ENCODE measurements around the gene LY6G5B.

The LY6G5B gene

DNA sequence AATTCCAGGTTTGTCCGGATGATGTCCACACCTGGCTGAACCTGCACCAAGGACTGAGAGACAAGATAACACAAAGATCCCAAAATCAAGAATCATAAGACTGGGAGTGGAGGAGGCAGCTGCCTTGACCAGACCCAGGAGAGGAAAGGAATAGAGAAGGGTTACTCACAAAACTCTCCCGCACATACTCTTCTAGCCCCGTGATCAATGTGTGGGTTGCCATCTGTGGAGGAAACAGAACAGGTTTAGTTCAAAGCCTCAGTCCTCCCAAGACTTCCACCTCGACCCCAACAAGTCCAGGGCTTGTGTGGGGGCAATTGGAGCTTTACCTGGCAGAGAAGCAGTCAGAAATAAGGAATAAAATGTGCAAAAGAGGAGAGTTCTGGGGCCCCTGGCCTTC is 28.4 kb upstream of the LY6G5B start:
- no peak for DNase-seq

DNA sequence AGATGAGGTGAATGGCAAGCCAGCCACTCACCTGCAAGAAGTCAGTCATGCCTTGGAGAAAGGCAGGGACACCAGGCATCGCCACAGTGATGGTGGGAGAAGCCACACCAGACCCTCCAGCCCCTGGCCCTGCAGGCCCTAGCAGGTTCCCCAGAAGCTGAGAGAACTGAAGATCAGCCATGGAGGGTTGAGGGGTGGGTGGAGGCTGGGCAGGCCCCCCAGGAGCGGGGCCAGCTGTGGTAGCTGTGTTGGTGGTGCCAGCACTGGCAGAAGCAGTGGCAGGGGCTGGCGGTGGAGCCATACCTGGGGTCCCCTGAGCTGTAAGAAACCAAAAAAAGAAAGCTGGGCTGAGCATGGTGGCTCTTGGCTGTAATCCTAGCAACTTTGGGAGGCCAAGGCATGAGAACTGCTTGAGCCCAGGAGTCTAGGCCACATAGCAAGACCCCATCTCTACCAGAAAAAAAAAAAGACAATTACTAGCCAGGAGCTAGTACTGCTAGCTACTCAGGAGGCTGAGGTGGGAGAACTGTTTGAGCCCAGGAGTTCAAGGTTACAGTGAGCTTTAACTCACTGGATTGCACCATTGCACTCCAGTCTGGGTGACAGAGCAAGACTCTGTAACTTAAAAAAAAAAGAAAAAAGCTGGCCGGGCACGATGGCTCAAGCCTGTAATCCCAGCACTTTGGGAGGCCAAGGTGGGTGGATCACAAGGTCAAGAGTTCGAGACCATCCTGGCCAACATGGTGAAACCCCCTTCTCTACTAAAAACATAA is 26.8 kb upstream of the LY6G5B start:
- DNase-seq: no peak

DNA sequence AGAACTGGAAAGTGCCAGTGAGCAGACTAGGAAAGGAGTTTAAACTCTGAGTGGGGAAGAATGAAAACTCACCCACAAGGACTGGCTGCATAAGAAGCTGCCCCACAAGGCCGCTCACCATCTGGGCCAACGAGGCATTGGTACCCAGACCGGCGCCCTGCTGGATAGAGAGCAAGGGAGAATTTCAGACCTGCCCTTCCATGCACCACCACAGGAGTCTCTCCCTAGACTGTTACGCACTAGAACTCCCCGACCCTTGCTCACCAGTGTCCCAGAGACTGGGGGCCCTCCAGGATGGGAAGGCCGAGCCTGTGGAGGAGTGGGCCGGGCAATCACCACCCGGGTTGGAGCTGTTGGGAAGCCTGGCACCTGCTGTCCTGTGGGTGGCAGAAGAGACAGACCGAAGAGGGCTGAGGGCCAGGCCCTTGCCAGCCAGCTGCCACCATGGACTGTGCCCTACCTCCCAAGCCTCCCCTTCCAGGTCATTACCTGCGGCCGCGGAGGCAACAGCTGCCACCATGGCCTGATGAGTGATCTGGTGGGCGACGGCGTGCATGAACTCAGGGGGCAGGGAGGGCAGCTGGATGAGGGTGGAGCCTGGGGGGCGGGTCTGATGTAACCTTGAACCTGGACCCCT is 25.8 kb upstream of the LY6G5B start:
- DNase-seq: no peak

DNA sequence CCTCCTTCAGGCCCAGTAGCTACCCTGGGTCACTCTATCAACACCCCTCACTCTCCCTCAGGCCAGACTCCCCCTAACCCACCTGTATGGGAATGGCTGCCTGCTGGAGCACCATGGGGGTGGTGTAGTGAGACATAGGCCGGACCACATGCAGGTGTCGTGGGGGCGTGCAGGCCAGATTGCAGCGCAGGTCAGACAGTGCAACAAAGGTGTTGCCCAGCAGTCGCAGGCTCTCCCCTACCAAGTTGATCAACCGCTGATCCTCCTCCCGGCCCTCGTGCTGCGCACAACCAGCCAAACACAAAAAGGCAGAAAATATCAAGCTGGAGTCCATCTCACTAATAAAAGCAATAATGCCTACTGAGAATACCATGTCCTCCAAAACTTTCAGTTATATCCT is 24.5 kb upstream of the LY6G5B start:
- no peak for DNase-seq

DNA sequence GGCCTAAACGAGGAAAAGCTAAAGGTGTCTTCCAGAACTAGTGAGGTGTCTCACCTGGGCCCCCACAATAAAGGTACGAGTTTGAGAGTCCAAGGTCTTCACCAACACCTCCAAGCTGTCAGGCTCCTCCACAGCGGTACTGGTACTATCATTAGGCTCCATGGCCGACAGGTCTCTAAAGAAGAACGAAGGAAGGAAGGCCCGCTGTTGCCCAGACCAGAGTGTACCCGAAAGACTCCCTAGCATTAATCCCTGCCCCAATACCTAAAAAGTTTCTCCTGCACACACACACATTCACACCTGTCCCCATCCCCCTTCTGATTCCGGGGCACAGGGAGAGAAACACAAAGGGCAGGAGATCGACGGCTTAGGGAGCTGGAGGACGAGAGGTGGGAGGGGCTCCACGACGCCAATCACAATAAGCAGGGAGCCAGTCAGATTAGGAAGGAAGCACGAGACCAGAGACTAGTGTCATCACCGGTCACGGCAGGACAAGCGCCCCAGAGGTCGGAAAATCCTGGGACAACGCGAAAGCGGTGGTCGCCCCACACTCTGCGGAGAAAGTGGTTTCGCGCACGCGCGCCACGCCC is 18.1 kb upstream of the LY6G5B start:
- no peak for DNase-seq

DNA sequence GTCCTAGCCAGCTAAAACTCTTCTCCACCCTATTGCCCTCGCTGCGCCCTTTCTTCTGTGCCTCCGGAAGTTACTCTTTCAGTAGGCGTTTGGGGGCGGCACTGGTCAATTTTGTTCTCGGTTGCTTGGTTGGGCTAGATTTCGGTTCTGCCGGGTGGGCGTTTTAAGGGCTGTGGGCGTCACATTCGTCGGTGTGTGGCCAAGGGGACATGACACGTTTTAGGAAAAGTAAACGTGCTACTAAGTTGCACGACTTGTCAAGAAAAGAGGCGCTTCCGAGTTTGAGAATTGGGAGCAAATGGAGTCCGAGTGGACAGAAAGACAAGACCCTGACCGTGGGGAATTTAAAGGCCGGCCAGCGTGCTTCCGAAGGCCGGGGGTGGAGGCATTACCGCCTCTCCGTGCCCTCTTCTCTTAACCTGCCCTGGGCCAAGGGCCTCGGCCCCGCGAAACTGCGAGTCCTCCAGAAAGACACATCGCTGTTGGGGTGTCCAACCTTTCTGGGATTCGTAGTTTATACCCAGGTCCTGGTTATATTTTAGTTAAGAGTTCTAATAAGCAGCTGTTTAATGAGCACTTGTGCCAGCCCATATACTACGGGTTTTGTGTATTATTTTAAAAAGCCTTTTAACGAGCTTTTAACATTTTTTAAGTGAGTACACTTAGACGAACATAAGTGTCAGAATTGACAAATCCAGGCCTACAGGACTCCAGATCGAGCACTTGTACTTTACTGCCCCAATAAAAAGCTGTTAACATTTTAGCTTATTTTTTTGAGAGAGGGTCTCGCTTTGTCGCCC is 16.7 kb upstream of the LY6G5B start:
- DNase-seq: no peak

DNA sequence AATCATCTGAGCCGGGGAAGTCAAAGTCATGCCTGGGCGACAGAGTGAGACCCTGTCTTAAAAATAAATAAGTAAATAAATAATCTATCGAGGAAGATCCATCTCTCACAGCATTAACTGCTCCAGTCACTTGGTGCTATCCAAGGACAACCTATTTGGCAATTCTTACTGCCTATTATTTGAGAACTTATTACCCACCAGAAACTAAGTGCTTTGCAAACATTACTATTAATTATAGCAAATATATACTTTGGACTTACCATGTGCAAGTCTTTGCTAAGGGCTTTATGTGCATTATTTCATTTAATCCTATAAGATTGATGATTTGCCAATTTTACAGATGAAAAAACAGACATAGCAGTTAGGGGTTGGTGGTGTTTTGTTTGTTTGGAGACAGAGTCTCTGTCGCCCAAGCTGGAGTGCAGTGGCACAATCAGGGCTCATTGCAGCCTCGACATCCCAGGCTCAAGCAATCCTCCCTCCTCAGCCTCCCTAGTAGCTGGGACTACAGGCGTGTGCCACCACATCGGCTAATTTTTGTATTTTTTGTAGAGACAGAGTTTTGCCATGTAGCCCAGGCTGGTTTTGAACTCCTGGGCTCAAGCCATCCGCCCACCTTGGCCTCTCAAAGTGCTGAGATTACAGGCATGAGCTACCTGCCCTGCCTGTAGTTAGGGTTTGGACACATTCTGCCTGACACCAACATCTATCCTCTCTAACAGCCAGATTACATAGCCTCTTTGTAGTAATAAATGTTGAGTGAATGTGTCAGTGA is 15.0 kb upstream of the LY6G5B start:
- no peak for DNase-seq

DNA sequence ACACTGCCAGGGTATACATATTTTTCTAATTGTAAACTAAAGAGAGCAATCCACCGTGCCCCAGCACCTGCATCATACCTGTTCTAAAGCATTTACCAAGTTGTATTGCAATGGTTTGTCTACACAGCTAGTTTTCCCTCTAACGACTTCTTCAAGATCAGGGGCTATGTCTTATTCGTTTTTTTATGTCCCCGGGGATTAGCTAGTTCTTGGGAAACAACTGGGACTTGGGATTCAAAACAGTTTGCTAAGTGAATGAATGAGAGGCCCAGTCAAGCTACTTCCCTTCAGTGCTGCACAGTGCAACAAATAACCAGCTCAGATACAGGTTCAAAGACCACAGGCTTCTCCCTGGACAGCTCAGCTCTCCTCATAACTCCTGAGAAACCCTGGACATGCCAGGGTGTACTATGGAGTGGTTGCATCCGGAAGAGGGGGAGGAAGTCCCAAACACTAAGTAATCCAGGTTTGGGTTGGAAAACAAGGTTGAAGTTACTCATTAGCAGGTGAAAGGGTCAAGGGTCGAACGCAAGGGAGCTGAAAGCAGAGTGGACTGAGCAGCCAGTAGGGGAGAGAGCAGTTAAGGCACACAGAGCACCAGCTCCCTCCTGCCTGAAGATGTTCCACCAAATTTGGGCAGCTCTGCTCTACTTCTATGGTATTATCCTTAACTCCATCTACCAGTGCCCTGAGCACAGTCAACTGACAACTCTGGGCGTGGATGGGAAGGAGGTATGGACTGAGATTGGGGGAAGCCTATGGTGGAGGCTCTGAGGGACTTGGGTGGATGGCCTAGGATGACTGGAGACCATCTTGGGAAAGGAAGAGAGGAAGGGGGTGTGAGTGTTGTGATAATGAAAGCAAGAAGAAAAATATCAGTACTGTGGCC is 14.2 kb upstream of the LY6G5B start, which contains the start of gene APOM:
Gene APOM, plus strand, starts transcription at position 546 of the 889 bp plus-strand sequence. Its CDS starts 73 bp downstream, at position 619.
- DNase-seq: no peak

DNA sequence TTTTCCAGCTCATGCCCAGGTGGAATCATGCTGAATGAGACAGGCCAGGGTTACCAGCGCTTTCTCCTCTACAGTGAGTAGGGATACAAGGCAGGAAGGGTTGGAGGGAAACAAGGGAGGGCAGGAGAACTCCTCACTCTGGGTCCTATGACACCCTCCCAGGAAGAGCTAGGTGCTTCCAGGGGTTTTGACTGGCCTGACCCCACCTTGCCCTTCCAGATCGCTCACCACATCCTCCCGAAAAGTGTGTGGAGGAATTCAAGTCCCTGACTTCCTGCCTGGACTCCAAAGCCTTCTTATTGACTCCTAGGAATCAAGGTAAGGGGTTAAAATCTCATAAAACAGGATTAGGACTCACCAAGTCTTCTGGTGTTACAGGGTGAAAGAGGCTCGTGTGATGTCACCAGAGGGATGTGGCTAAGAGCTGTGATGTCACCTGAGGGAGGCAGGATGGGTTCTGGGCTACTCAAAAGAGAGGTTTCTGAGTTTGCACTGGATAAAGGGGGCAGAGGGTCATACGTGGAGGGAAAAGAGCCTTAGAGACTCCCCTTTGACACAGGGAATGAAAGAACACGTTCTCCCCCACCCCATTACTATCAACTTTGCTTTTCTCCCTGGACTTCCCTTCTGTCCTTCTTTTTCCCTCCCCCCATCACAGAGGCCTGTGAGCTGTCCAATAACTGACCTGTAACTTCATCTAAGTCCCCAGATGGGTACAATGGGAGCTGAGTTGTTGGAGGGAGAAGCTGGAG is 12.2 kb upstream of the LY6G5B start:
- DNase-seq: no peak

DNA sequence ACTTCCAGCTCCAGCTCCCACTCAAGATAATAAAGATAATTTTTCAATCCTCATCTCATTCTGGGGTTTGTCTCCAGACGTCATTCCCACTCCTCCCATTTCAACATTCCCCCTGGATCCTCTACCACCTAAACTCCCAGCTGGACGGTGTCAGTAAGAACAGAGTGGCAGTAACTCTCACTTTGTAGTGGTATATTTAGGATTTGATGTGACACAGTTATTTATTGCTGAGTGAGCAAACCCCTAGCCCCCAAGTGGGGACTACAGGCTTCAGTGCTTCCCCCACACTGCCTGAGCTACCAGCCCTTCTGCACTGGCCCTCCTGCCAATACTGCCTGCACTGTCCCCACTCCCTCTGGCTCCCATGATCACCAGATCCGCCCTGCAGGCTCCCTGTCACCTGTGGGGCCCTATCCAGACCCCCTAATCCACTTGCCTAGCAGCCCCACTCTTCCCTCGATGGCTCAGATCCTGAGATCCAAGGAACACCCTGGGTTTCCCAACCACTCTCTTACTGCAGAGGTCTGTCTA is 11.6 kb upstream of the LY6G5B start:
- no peak for DNase-seq

DNA sequence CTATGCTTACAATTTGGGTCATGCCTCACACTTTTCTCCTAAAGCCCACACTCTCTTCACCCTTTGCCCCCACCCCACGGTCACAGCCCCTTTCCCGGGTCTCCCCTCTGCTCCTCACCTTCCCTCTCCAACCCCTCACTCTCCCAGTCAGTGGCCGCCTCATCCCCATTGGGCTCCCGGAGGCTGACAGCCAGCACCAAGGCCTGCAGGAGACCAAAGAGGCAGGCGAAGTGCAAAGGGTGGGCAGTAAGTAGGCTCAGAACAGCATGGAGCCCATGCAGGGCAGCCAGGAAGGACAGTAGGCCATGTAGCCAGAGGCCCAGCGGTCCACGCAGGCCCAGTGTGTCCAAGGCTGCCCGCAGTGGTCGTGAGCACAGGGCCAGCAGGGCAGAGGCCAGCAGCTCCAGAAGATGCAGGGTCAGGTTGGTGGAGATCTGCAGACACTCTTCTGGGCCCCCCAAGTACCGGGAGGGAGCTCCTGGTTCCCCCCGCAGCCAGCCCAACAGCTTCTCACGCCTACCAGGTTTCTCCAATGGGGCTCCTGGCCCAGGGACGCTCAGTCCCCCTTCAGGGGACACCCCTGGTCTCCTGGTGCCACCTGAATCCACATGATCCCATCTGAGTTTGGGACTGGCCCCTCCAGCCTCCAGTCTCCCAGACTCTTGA is 10.7 kb upstream of the LY6G5B start:
- no peak for DNase-seq

DNA sequence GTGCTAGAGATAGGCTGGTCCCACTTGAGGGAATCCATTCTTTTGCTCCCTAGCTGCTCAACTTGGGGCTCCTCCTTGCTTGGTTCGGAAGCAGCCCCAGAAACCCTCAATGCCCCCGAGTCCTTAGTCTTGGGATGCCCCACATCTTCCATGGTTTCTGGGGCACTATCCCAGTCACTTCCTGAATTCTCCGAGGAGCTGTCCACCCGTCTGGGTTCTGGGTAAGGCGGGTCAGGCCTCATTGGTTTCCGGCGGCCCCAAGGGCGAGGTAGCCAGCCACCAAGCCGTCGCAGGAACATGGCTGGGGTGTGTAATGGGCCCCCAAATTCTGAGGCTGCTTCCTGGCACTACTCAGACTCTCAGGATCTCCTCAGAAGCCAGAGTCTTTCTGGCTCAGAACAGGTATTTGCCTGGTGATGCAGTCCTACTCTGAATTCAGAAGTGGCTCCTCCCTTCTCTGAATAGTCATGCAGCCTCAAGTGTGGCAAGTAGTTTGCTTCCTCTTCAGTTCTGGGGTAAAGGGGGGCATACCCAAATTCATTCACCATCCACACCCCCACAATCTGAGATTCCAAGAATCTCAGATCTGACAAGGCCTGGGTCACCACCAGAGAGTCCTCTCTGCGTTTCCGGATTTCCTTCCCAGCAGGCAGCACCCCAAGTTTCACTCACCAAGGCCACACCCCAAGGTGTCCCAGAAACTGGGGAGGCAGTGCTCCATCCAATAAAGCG is 10.0 kb upstream of the LY6G5B start:
- no peak for DNase-seq

DNA sequence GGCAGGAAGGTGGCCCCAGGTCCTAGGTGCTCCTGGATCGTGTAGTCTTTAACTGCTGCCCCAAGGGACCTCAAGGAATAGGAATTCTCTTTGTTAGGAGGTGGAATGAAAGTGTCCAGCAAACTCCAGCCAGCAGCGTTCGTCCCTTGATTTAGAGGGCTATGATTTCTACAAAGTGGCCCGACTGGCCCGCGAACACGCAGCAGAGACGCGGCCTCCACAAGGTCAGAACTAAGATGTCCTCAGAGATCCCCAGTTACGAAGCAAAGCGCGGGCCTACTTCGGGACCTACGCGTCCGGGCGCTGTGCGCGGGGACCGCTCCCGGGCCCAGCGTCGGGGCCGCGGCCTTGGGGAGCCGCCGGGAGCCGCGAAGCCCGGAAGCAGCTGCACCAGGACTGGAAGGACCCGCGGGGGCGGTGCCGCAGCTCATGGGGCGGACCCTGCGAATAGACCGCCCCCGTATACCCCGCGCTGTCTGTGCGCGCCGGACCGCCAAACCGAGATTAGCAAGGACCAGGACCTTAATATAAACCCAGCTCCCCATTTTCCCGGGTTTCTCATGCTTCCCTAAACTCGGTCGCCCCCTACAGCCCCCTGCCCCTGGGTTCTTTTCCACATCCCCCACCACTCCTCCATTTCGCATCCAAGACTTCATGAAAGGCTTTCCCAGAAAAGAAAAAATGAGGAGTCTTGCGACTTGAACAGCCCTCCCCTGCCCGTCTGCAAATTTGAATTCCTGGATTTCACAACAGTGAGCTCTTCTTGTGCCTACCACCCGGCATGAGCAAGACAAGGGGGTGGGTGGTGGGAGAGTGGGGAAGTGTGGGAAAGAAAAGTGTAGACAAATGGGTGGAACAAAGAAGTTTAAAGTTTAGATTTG is 9.2 kb upstream of the LY6G5B start, which contains the start of gene C6orf47:
Gene C6orf47, minus strand, starts transcription at position 398 of the 881 bp plus-strand sequence. CDS start 831 bp downstream, outside the sequence.
- peak; percentile 92 for DNase-seq

DNA sequence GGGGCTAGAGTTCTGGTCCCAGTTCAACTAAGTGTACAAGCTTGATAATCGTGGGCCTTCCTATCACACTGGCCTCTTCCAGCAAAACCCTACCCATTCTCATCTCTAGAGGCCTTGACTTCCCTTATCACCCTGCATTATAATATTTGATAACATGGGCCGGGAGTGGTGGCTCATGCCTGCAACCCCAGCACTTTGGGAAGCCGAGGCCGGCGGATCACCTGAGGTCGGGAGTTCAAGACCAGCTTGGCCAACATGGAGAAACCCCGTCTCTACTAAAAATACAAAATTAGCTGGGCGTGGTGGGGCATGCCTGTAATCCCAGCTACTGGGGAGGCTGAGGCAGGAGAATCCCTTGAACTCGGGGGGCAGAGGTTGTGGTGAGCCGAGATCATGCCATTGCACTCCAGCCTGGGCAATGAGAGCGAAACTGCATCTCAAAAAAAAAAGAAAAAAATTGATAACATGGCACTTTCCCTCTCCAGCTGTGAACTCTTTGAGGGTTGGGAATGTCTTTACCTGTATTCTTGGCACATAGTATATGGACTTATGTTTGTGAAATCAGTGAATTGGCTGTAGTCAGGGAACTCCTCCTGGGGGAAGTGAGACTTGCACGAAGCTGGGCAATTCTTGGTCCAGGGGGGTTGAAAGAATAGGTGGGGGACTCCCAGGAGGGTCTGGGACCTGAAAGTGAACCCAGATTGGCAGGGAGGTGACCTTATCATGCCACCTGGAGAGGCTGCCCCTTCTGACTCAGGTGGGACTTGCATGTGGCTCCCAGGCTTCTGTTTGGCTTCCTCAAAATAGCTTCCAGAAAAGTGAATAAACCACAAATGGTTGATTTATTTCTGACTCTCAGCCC is 8.3 kb upstream of the LY6G5B start:
- no peak for DNase-seq

DNA sequence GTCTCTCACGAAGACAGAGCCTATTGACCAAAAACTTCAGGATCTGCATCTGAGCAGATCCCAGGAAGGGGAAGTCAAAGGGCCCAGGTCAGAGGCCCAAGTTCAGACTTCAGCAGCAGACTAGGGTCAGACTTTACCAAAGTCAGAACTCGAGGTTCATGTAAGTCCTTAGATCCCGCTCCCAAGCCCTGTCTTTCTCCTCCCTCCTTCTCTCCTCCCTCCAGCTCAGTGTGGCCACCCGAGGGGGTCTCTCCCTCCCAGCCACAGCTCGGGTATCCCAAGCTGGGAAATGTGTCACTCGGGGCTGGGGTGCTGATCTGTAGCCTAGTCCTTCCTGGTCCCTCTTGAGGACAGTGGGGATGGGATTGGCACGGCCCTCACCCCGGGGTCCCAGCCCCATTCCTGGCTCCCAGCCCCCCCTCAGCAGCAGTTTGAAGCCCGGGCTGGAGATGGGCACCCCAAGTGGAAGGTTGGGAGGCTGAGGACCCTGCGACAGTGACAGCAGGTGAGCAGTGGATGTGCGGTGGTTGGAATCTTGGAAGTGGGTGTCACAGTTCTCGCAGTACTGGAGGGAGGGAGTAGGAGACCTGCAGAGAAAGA is 7.6 kb upstream of the LY6G5B start:
- no peak for DNase-seq

Measured in right forelimb (tissue), 1 donor.